Measurements from ENCODE around the gene ENO2.
"Not testable (repeated sequence)": the region's sequence is repeated elsewhere in the genome, so short reads cannot be mapped to it uniquely, and the experiment has no call there.

Gene ENO2

GRCh38 chr12:6883252-6883651 lies 31.1 kb upstream of the ENO2 start:
- no peak for TF ChIP-seq EZH2 (IDR thresholded peaks at IDR 0.05; ENCODE audit: borderline replicate concordance, low read length)
- TF ChIP-seq, protein P1, sequence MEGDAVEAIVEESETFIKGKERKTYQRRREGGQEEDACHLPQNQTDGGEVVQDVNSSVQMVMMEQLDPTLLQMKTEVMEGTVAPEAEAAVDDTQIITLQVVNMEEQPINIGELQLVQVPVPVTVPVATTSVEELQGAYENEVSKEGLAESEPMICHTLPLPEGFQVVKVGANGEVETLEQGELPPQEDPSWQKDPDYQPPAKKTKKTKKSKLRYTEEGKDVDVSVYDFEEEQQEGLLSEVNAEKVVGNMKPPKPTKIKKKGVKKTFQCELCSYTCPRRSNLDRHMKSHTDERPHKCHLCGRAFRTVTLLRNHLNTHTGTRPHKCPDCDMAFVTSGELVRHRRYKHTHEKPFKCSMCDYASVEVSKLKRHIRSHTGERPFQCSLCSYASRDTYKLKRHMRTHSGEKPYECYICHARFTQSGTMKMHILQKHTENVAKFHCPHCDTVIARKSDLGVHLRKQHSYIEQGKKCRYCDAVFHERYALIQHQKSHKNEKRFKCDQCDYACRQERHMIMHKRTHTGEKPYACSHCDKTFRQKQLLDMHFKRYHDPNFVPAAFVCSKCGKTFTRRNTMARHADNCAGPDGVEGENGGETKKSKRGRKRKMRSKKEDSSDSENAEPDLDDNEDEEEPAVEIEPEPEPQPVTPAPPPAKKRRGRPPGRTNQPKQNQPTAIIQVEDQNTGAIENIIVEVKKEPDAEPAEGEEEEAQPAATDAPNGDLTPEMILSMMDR (IDR thresholded peaks at IDR 0.05; ENCODE audit: low read length): no peak
- H3K4me1 ChIP-seq (ENCODE audit: insufficient read depth, low read length, severe bottlenecking): no peaks in the 10 kb centered on the region
- H3K79me2 ChIP-seq (ENCODE audit: insufficient read depth, low read length): no peaks in the 10 kb centered on the region
- no peaks in the 10 kb centered on the region for H3K9me3 ChIP-seq (ENCODE audit: low read length)
- no peak overlapping the region for H3K4me3 ChIP-seq (ENCODE audit: low read depth, low read length, poor library complexity, severe bottlenecking)
- H3K9ac ChIP-seq (ENCODE audit: low read length): no peak overlapping the region
- H4K20me1 ChIP-seq (ENCODE audit: insufficient read depth, low read length): no peaks in the 10 kb centered on the region
- no peak overlapping the region for H3K27ac ChIP-seq (ENCODE audit: low read depth, low read length, poor library complexity, severe bottlenecking)
- H3K9me2 ChIP-seq (ENCODE audit: low read depth, low read length): no peaks in the 10 kb centered on the region
- H3K36me3 ChIP-seq (ENCODE audit: insufficient read depth, low read length): peaks cover 17% of the 10 kb centered on the region
- no peak overlapping the region for H2AFZ ChIP-seq (ENCODE audit: low read length)
- no peaks in the 10 kb centered on the region for H3K27me3 ChIP-seq (ENCODE audit: insufficient read depth, low read length)
- no peak overlapping the region for H3K4me2 ChIP-seq (ENCODE audit: low read length)
- no peaks in the 10 kb centered on the region for H3F3A ChIP-seq (ENCODE audit: insufficient read depth, low read length)

DNA sequence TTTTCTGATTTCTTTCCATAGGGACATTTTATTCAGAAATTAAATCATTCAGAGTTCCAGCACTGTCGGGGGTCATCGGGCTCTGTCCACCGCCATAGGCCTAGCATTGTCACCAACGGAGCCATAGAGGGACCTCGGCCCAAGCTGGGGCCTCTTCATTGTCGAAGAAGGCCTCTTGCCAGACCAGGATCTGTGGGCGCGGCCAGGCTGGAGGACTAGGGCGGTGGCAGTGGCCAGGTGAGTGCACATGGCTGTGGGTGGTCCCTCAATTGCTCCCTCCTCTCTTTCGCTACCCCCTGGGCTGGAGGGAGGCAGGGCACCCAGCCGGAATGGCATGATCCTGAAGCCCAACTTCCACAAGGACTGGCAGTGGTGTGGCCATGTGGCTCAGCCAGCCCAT lies 30.7 kb upstream of the ENO2 start:
- no peak overlapping the region for H3K27ac ChIP-seq (ENCODE audit: low read depth, low read length, poor library complexity, severe bottlenecking)
- no peak overlapping the region for H2AFZ ChIP-seq (ENCODE audit: low read length)
- H3K36me3 ChIP-seq (ENCODE audit: insufficient read depth, low read length): peaks cover 17% of the 10 kb centered on the region
- no peak overlapping the region for H3K4me2 ChIP-seq (ENCODE audit: low read length)
- H3F3A ChIP-seq (ENCODE audit: insufficient read depth, low read length): no peaks in the 10 kb centered on the region
- H3K27me3 ChIP-seq (ENCODE audit: insufficient read depth, low read length): no peaks in the 10 kb centered on the region
- no peaks in the 10 kb centered on the region for H4K20me1 ChIP-seq (ENCODE audit: insufficient read depth, low read length)
- H3K9me2 ChIP-seq (ENCODE audit: low read depth, low read length): no peaks in the 10 kb centered on the region
- no peak overlapping the region for H3K9ac ChIP-seq (ENCODE audit: low read length)
- H3K4me1 ChIP-seq (ENCODE audit: insufficient read depth, low read length, severe bottlenecking): no peaks in the 10 kb centered on the region
- no peak for TF ChIP-seq EZH2 (IDR thresholded peaks at IDR 0.05; ENCODE audit: borderline replicate concordance, low read length)
- TF ChIP-seq, protein P1 (IDR thresholded peaks at IDR 0.05; ENCODE audit: low read length): no peak
- no peaks in the 10 kb centered on the region for H3K79me2 ChIP-seq (ENCODE audit: insufficient read depth, low read length)
- H3K9me3 ChIP-seq (ENCODE audit: low read length): no peaks in the 10 kb centered on the region
- no peak overlapping the region for H3K4me3 ChIP-seq (ENCODE audit: low read depth, low read length, poor library complexity, severe bottlenecking)

DNA sequence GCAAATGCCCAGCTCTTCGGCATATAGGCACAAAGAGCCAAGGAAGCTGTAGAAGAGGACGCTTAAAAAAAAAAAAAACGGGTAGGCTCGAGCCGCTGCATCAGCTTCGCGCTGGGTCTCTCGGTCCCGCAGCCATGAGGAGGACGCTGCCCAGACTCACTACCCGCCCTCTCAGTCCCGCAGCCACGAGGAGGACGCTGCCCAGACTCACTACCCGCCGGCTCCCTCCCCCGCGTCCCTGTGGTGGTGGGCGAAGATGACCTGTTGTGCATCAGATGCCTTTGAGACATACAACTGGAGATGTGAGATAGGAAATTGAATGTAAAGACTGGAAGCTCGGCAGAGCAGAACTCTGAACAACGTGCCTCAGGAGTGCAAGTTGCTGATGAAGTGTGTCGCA lies 29.8 kb upstream of the ENO2 start:
- Histone ChIP-seq H3K36me3 (ENCODE audit: insufficient read depth, low read length) (peaks cover 17% of the 10 kb centered on the region), H3K4me1 (ENCODE audit: insufficient read depth, low read length, severe bottlenecking) (no peaks in the 10 kb centered on the region), H3K4me3 (ENCODE audit: low read depth, low read length, poor library complexity, severe bottlenecking) (no peak overlapping the region), H3K9me3 (ENCODE audit: low read length) (no peaks in the 10 kb centered on the region), H4K20me1 (ENCODE audit: insufficient read depth, low read length) (no peaks in the 10 kb centered on the region), H2AFZ (ENCODE audit: low read length) (no peak overlapping the region), H3K27me3 (ENCODE audit: insufficient read depth, low read length) (no peaks in the 10 kb centered on the region), H3K79me2 (ENCODE audit: insufficient read depth, low read length) (no peaks in the 10 kb centered on the region), H3F3A (ENCODE audit: insufficient read depth, low read length) (no peaks in the 10 kb centered on the region), H3K9me2 (ENCODE audit: low read depth, low read length) (no peaks in the 10 kb centered on the region), H3K4me2 (ENCODE audit: low read length) (no peak overlapping the region), H3K27ac (ENCODE audit: low read depth, low read length, poor library complexity, severe bottlenecking) (no peak overlapping the region), H3K9ac (ENCODE audit: low read length) (no peak overlapping the region)
- TF ChIP-seq, protein P1 (IDR thresholded peaks at IDR 0.05; ENCODE audit: low read length): no peak
- no peak for TF ChIP-seq EZH2 (IDR thresholded peaks at IDR 0.05; ENCODE audit: borderline replicate concordance, low read length)

DNA sequence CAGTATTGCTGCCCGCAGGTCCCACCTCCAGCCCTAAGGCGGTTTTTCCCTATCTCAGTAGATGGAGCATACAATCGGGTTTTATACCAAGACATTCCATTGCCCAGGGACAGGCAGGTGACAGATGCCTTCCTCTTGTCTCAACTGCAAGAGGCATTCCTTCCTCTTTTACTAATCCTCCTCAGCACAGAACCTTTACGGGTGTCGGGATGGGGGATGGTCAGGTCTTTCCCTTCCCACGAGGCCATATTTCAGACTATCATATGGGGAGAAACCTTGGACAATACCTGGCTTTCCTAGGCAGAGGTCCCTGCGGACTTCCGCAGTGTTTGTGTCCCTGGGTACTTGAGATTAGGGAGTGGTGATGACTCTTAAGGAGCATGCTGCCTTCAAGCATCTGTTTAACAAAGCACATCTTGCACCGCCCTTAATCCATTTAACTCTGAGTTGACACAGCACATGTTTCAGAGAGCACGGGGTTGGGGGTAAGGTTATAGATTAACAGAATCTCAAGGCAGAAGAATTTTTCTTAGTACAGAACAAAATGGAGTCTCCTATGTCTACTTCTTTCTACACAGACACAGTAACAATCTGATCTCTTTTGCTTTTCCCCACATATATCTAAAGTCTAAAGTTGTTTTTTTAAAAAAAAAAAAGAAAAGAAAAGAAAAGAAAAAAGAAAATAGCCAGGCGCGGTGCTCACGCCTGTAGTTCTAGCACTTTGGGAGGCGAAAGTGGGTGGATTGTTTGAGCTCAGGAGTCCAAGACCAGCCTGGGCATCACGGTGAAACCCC lies 28.0 kb upstream of the ENO2 start:
- not testable (repeated sequence) for H3K4me2 ChIP-seq (ENCODE audit: low read length); H3K27ac ChIP-seq (ENCODE audit: low read depth, low read length, poor library complexity, severe bottlenecking); H3K4me1 ChIP-seq (ENCODE audit: insufficient read depth, low read length, severe bottlenecking); H3K79me2 ChIP-seq (ENCODE audit: insufficient read depth, low read length); H2AFZ ChIP-seq (ENCODE audit: low read length); H3K9ac ChIP-seq (ENCODE audit: low read length); H4K20me1 ChIP-seq (ENCODE audit: insufficient read depth, low read length); H3K27me3 ChIP-seq (ENCODE audit: insufficient read depth, low read length); H3K9me2 ChIP-seq (ENCODE audit: low read depth, low read length); H3K4me3 ChIP-seq (ENCODE audit: low read depth, low read length, poor library complexity, severe bottlenecking); H3F3A ChIP-seq (ENCODE audit: insufficient read depth, low read length); H3K9me3 ChIP-seq (ENCODE audit: low read length)
- peaks cover 17% of the 10 kb centered on the region for H3K36me3 ChIP-seq (ENCODE audit: insufficient read depth, low read length)
